ENCODE measurements around the gene SMYD5. TPM values are rescaled to one million over a fixed set of nuclear protein-coding genes. Genes with fewer than 3 reads are reported as not detected.
A peak's percentile ranks its signal among the peaks of the same experiment; 100 is the strongest.

The SMYD5 gene
- polyA plus RNA-seq, 3 donors: 1.6 to 5.2 (median 1.7) TPM

GRCh38 chr2:73258186-73258912 is 44.3 kb downstream of the SMYD5 start:
- H3K9ac ChIP-seq (ENCODE audit: insufficient read depth, low read length, poor library complexity, severe bottlenecking): no peak overlapping the region
- peaks cover 33 to 79% of the 10 kb centered on the region in 2 donors for H3K36me3 ChIP-seq (replicated peaks in 1 of 2; ENCODE audit: control insufficient read depth in 1 of 2, insufficient read depth in 2 of 2, low read length in 2 of 2)
- no peaks in the 10 kb centered on the region for H3K27me3 ChIP-seq (ENCODE audit: control insufficient read depth in 2 of 2, insufficient read depth in 2 of 2, low read length in 2 of 2)
- no peak for DNase-seq
- H3K4me2 ChIP-seq (replicated peaks; ENCODE audit: extremely low read depth, low read length, poor library complexity, severe bottlenecking): no peak overlapping the region
- intact Hi-C loops (cut with micrococcal nuclease): no loop called here
- 89% methylated on average over 5 of the region's 8 CpGs for WGBS (ENCODE audit: insufficient coverage)
- peaks cover 1% of the 10 kb centered on the region in 3 donors for H3K27me3 Mint-ChIP-seq (ENCODE audit: low read depth in 3 of 3)
- TF ChIP-seq CTCF (IDR thresholded peaks at IDR 0.05): no peak
- no peaks in the 10 kb centered on the region for H3K79me2 ChIP-seq (ENCODE audit: insufficient read depth, low read length)
- peak overlapping the region in 1 of 7 donors; percentile 32 for H3K27ac Mint-ChIP-seq
- H3K4me1 ChIP-seq (ENCODE audit: control insufficient read depth in 1 of 2, insufficient read depth in 2 of 2, low read length in 2 of 2): peaks cover 0 to 8% of the 10 kb centered on the region in 2 donors
- H3K4me3 ChIP-seq (replicated peaks in 1 of 3; ENCODE audit: low read depth in 2 of 3, low read length in 3 of 3): no peak overlapping the region
- peaks cover 9% of the 10 kb centered on the region for H3K4me1 Mint-ChIP-seq
- no peak overlapping the region for H3K4me3 Mint-ChIP-seq
- peaks cover 36 to 47% of the 10 kb centered on the region in 2 donors for H3K36me3 Mint-ChIP-seq
- H3K27ac ChIP-seq (ENCODE audit: low read depth in 1 of 2, low read length in 2 of 2): no peak overlapping the region
- no peak overlapping the region for H2AFZ ChIP-seq (ENCODE audit: insufficient read depth, low read depth, low read length, poor library complexity, severe bottlenecking)
- no peaks in the 10 kb centered on the region for H4K20me1 ChIP-seq (ENCODE audit: insufficient read depth, low read length)
- H3K9me3 ChIP-seq (replicated peaks in 1 of 2; ENCODE audit: control insufficient read depth in 1 of 2, insufficient read depth in 1 of 2, low read length in 2 of 2): no peaks in the 10 kb centered on the region
- H3K9me3 Mint-ChIP-seq: no peaks in the 10 kb centered on the region

- H3K4me1 Mint-ChIP-seq: peaks cover 7% of the 10 kb centered on the region
- Histone ChIP-seq H3K9ac (ENCODE audit: insufficient read depth, low read length, poor library complexity, severe bottlenecking) (no peak overlapping the region), H3K79me2 (ENCODE audit: insufficient read depth, low read length) (no peaks in the 10 kb centered on the region), H3K4me2 (replicated peaks; ENCODE audit: extremely low read depth, low read length, poor library complexity, severe bottlenecking) (no peak overlapping the region), H3K4me3 (replicated peaks in 1 of 3; ENCODE audit: low read depth in 2 of 3, low read length in 3 of 3) (no peak overlapping the region), H4K20me1 (ENCODE audit: insufficient read depth, low read length) (no peaks in the 10 kb centered on the region), H3K4me1 (ENCODE audit: control insufficient read depth in 1 of 2, insufficient read depth in 2 of 2, low read length in 2 of 2) (peaks cover 0 to 3% of the 10 kb centered on the region in 2 donors), H3K9me3 (replicated peaks in 1 of 2; ENCODE audit: control insufficient read depth in 1 of 2, insufficient read depth in 1 of 2, low read length in 2 of 2) (no peaks in the 10 kb centered on the region), H3K27ac (ENCODE audit: low read depth in 1 of 2, low read length in 2 of 2) (no peak overlapping the region), H3K36me3 (replicated peaks in 1 of 2; ENCODE audit: control insufficient read depth in 1 of 2, insufficient read depth in 2 of 2, low read length in 2 of 2) (peaks cover 38 to 79% of the 10 kb centered on the region in 2 donors), H2AFZ (ENCODE audit: insufficient read depth, low read depth, low read length, poor library complexity, severe bottlenecking) (no peak overlapping the region), H3K27me3 (ENCODE audit: control insufficient read depth in 2 of 2, insufficient read depth in 2 of 2, low read length in 2 of 2) (no peaks in the 10 kb centered on the region)
- H3K27ac Mint-ChIP-seq: peak overlapping the region in 2 of 7 donors; percentile 32 to 75
- peaks cover 38 to 50% of the 10 kb centered on the region in 2 donors for H3K36me3 Mint-ChIP-seq
- no peak for DNase-seq
- H3K9me3 Mint-ChIP-seq: no peaks in the 10 kb centered on the region
- no peak overlapping the region for H3K4me3 Mint-ChIP-seq
- peaks cover 1% of the 10 kb centered on the region in 3 donors for H3K27me3 Mint-ChIP-seq (ENCODE audit: low read depth in 3 of 3)
- intact Hi-C loops (cut with micrococcal nuclease): no loop called here
- TF ChIP-seq CTCF (IDR thresholded peaks at IDR 0.05): no peak
- WGBS (ENCODE audit: insufficient coverage): over 99% methylated on average over 8 of the region's 9 CpGs
Observed at GRCh38 chr2:73258913-73259215, 44.8 kb downstream of the SMYD5 start.
